Uterus (tissue), 4 donors: ENCODE results near the gene CARD11. TPM values are rescaled to one million over a fixed set of nuclear protein-coding genes. Genes with fewer than 3 reads are reported as not detected.

Experiments
- DNase-seq, 2 donors: peaks; one replicate each; pipeline ENCODE4 v3.0.0-alpha.2; 2019 to 2020
- H3K27ac ChIP-seq, 2 donors: fragments of 200-600 bp; sonication (generic); 1 replicate in 1 of 2; 2 replicates in 1 of 2; pipeline ENCODE4 v1.5.1; 2016 to 2018
- H3K27me3 ChIP-seq, 2 donors: fragments of 200-600 bp; sonication (generic); one replicate each; pipeline ENCODE4 v1.5.1; 2018 to 2019; ENCODE audit warnings: control low read depth in 1 of 2
- H3K36me3 ChIP-seq, 2 donors: fragments of 200-600 bp; sonication (generic); one replicate each; pipeline ENCODE4 v1.5.1; 2019; ENCODE audit warnings: control low read depth in 1 of 2
- H3K4me1 ChIP-seq, 2 donors: fragments of 200-600 bp; sonication (generic); one replicate each; pipeline ENCODE4 v1.5.1; 2018 to 2019; ENCODE audit warnings: control low read depth in 1 of 2
- H3K4me3 ChIP-seq, 2 donors: fragments of 200-600 bp; sonication (generic); 1 replicate in 1 of 2; 2 replicates in 1 of 2; pipeline ENCODE4 v1.5.1; 2018 to 2019; ENCODE audit warnings: mild to moderate bottlenecking in 1 of 2
- H3K9me3 ChIP-seq, 2 donors: fragments of 200-600 bp; sonication (generic); one replicate each; pipeline ENCODE4 v1.5.1; 2019; ENCODE audit warnings: control low read depth in 1 of 2
- CTCF ChIP-seq, 4 experiments: fragments of 200-600 bp in 2 of 4; fragments of 450-650 bp in 2 of 4; sonication (generic) in 2 of 4; IDR thresholded peaks; one replicate each; pipeline ENCODE4 v1.5.1; 2016 to 2019; ENCODE audit warnings: antibody characterized with exemption in 4 of 4, mild to moderate bottlenecking in 2 of 4, moderate library complexity in 1 of 4
- POLR2A ChIP-seq, 2 donors: fragments of 450-650 bp; IDR thresholded peaks; one replicate each; pipeline ENCODE4 v1.6.1; 2016; ENCODE audit warnings: antibody characterized with exemption in 2 of 2, mild to moderate bottlenecking in 1 of 2, moderate library complexity in 1 of 2
- intact Hi-C: fragments of 100-400 bp; cut with DNase I; formaldehyde crosslinking; loops from one replicate; pipeline ENCODE4 v1.15.1; 2023; ENCODE audit warnings: low total_unique reads
- total RNA-seq, 4 donors: library from RNA; depleted of rRNA in 3 of 4; stranded (reverse); fragments of >200 nt in 3 of 4; gene quantifications; one replicate each; pipeline versions ENCODE4 v1.1.0 to v1.2.4, GENCODE V29; 2014 to 2023
- donor health status: DM: yes; HTN: yes; CAD: no.

CARD11 gene
- total RNA-seq, 4 donors from 2014 or later: 0.95 to 1.0 TPM; not detected in 2

GRCh38 chr7:2936301-2936700, 107.4 kb downstream of the CARD11 start:
- no peak for DNase-seq
- Histone ChIP-seq H3K4me1 (no peaks in the 10 kb centered on the region), H3K36me3 (no peaks in the 10 kb centered on the region), H3K9me3 (no peaks in the 10 kb centered on the region), H3K4me3 (no peak overlapping the region), H3K27me3 (no peaks in the 10 kb centered on the region), H3K27ac (no peak overlapping the region)
- intact Hi-C loops: no loop called here
- TF ChIP-seq CTCF (IDR thresholded peaks at IDR 0.05) (no peak), POLR2A (IDR thresholded peaks at IDR 0.05) (no peak)

- no peaks in the 10 kb centered on the region for H3K27me3 ChIP-seq
- DNase-seq: no peak
- intact Hi-C loops: no loop called here
- H3K27ac ChIP-seq: no peak overlapping the region
- no peak overlapping the region for H3K4me3 ChIP-seq
- no peaks in the 10 kb centered on the region for H3K36me3 ChIP-seq
- H3K9me3 ChIP-seq: no peaks in the 10 kb centered on the region
- H3K4me1 ChIP-seq: no peaks in the 10 kb centered on the region
- TF ChIP-seq CTCF (IDR thresholded peaks at IDR 0.05) (no peak), POLR2A (IDR thresholded peaks at IDR 0.05) (no peak)
Observed at GRCh38 chr7:2934984-2935740, 108.5 kb downstream of the CARD11 start.

GRCh38 chr7:2934211-2934731, 109.4 kb downstream of the CARD11 start:
- no peaks in the 10 kb centered on the region for H3K4me1 ChIP-seq
- intact Hi-C loops: no loop called here

GRCh38 chr7:2932402-2933251, 111.0 kb downstream of the CARD11 start:
- TF ChIP-seq POLR2A (IDR thresholded peaks at IDR 0.05): no peak
- Histone ChIP-seq H3K9me3 (no peaks in the 10 kb centered on the region), H3K4me3 (no peak overlapping the region), H3K36me3 (no peaks in the 10 kb centered on the region), H3K27me3 (no peaks in the 10 kb centered on the region), H3K27ac (no peak overlapping the region), H3K4me1 (no peaks in the 10 kb centered on the region)
- intact Hi-C loops: no loop called here
- no peak for DNase-seq

More at GRCh38 chr7:2934211-2934731, 109.4 kb downstream of the CARD11 start:
- Histone ChIP-seq H3K36me3 (no peaks in the 10 kb centered on the region), H3K9me3 (no peaks in the 10 kb centered on the region), H3K27me3 (no peaks in the 10 kb centered on the region), H3K27ac (no peak overlapping the region), H3K4me3 (no peak overlapping the region)
- no peak for DNase-seq
- TF ChIP-seq CTCF (IDR thresholded peaks at IDR 0.05) (no peak), POLR2A (IDR thresholded peaks at IDR 0.05) (no peak)

- Histone ChIP-seq H3K4me1 (no peaks in the 10 kb centered on the region), H3K36me3 (no peaks in the 10 kb centered on the region), H3K27ac (no peak overlapping the region), H3K27me3 (no peaks in the 10 kb centered on the region), H3K4me3 (no peak overlapping the region), H3K9me3 (no peaks in the 10 kb centered on the region)
- DNase-seq: no peak
- no peak for TF ChIP-seq POLR2A (IDR thresholded peaks at IDR 0.05)
- TF ChIP-seq CTCF (IDR thresholded peaks at IDR 0.05): no peak
- intact Hi-C loops: no loop called here
Observed at GRCh38 chr7:2931034-2931415, 112.6 kb downstream of the CARD11 start.
